Suprapubic skin (tissue), 4 donors: ENCODE measurements around the gene IFNLR1. TPM values are rescaled to one million over a fixed set of nuclear protein-coding genes. Genes with fewer than 3 reads are reported as not detected.

Experiments used
- DNase-seq, 2 donors: peaks; one replicate each; pipeline ENCODE4 v3.0.0-alpha.2; 2019; ENCODE audit warnings: low spot score in 2 of 2
- H3K27ac ChIP-seq: fragments of 200-600 bp; sonication (generic); one replicate; pipeline ENCODE4 v1.5.1; 2019
- H3K27me3 ChIP-seq: fragments of 200-600 bp; sonication (generic); one replicate; pipeline ENCODE4 v1.5.1; 2019
- H3K36me3 ChIP-seq: fragments of 200-600 bp; sonication (generic); one replicate; pipeline ENCODE4 v1.5.1; 2019
- H3K4me1 ChIP-seq: fragments of 200-600 bp; sonication (generic); one replicate; pipeline ENCODE4 v1.5.1; 2019
- H3K4me3 ChIP-seq: fragments of 200-600 bp; sonication (generic); one replicate; pipeline ENCODE4 v1.5.1; 2019; ENCODE audit warnings: mild to moderate bottlenecking
- H3K9me3 ChIP-seq: fragments of 200-600 bp; sonication (generic); one replicate; pipeline ENCODE4 v1.5.1; 2019
- EP300 ChIP-seq: sonication (generic); formaldehyde crosslinking; IDR thresholded peaks from one replicate; pipeline ENCODE4 v1.6.1; 2017; ENCODE audit warnings: antibody characterized with exemption
- POLR2A ChIP-seq, 2 donors: fragments of 450-650 bp; IDR thresholded peaks; one replicate each; pipeline ENCODE4 v1.6.1; 2017; ENCODE audit warnings: antibody characterized with exemption in 2 of 2, mild to moderate bottlenecking in 2 of 2, moderate library complexity in 2 of 2
- POLR2AphosphoS5 ChIP-seq, 3 donors: sonication (generic); formaldehyde crosslinking; IDR thresholded peaks; one replicate each; pipeline ENCODE4 v1.6.1; 2017; ENCODE audit warnings: antibody characterized with exemption in 3 of 3
- WGBS: methylation state at CpG from one replicate; pipeline ENCODE4 v1.1.5; 2018; 5-methylcytosine and 5-hydroxymethylcytosine counted together
- total RNA-seq, 4 donors: library from RNA; depleted of rRNA; stranded (reverse); fragments of >200 nt; gene quantifications; one replicate each; pipeline ENCODE4 v1.1.0, GENCODE V29; 2016
- TF ChIP-seq, protein P1 (sequence below), 2 donors: fragments of 200-600 bp in 1 of 2; fragments of 450-650 bp in 1 of 2; sonication (generic) in 1 of 2; IDR thresholded peaks; one replicate each; pipeline ENCODE4 v1.5.1; 2016 to 2019; ENCODE audit warnings: antibody characterized with exemption in 2 of 2, mild to moderate bottlenecking in 1 of 2, moderate library complexity in 1 of 2

The IFNLR1 gene
- total RNA-seq, 4 donors from 2014 or later: 11.7 to 16.1 (median 14.0) TPM

DNA sequence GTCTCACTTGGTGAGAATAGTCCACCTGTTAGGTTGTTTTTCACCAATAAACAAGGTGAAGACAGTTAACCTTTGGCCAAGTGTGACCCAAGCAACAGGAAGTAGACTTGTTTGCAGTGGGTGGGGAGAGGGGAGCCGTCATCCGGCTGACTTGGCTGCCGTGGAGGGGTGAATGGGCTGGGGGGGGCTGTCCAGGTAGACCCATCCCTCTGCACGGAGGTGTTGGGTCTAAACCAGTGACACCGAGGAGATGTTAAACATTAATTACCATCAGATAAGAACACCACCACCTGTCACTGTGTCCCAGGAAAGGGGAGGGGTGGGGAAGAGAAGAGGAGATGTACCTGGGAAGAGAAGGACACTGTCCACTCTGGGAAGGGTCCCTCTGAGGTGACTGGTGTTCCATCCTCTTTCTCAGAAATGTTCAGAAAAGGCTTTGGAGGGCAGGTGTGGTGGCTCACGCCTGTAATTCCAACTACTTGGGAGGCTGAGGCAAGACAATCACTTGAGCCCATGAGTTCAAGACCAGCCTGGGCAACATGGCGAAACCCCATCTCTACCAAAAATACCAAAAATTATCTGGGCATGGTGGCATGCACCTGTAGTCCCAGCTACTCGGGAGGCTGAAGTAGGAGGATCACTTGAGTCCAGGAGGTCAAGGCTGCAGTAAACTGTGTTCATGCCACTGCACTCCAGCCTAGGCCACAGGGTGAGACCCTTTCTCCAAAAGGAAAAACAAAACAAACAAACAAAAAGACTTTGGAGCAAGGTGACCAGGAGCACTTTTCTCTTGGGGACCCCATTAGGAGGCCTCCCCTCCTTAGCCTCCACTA lies 68.5 kb downstream of the IFNLR1 start:
- Histone ChIP-seq H3K36me3 (no peaks in the 10 kb centered on the region), H3K27ac (peak overlapping the region; percentile 27), H3K4me3 (no peak overlapping the region), H3K27me3 (no peaks in the 10 kb centered on the region), H3K4me1 (peaks cover 44% of the 10 kb centered on the region), H3K9me3 (no peaks in the 10 kb centered on the region)
- no peak for DNase-seq
- TF ChIP-seq EP300 (no peak), POLR2AphosphoS5 (IDR thresholded peaks at IDR 0.05) (no peak), POLR2A (IDR thresholded peaks at IDR 0.05) (no peak)
- TF ChIP-seq, protein P1, sequence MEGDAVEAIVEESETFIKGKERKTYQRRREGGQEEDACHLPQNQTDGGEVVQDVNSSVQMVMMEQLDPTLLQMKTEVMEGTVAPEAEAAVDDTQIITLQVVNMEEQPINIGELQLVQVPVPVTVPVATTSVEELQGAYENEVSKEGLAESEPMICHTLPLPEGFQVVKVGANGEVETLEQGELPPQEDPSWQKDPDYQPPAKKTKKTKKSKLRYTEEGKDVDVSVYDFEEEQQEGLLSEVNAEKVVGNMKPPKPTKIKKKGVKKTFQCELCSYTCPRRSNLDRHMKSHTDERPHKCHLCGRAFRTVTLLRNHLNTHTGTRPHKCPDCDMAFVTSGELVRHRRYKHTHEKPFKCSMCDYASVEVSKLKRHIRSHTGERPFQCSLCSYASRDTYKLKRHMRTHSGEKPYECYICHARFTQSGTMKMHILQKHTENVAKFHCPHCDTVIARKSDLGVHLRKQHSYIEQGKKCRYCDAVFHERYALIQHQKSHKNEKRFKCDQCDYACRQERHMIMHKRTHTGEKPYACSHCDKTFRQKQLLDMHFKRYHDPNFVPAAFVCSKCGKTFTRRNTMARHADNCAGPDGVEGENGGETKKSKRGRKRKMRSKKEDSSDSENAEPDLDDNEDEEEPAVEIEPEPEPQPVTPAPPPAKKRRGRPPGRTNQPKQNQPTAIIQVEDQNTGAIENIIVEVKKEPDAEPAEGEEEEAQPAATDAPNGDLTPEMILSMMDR (IDR thresholded peaks at IDR 0.05): no peak
- WGBS: 71% methylated on average over 8 of the region's 8 CpGs

- no peaks in the 10 kb centered on the region for H3K36me3 ChIP-seq
- H3K27me3 ChIP-seq: no peaks in the 10 kb centered on the region
- WGBS: 67% methylated on average over 13 of the region's 14 CpGs
- H3K4me1 ChIP-seq: peaks cover 45% of the 10 kb centered on the region
- DNase-seq: peak in 1 of 2 donors; percentile 62
- H3K4me3 ChIP-seq: no peak overlapping the region
- H3K9me3 ChIP-seq: no peaks in the 10 kb centered on the region
- TF ChIP-seq POLR2A (IDR thresholded peaks at IDR 0.05) (no peak), EP300 (no peak), POLR2AphosphoS5 (IDR thresholded peaks at IDR 0.05) (no peak)
- TF ChIP-seq, protein P1 (IDR thresholded peaks at IDR 0.05): no peak
- H3K27ac ChIP-seq: peak overlapping the region; percentile 27
These were observed 69.2 kb downstream of the IFNLR1 start for GRCh38 chr1:24117722-24118409.

DNA sequence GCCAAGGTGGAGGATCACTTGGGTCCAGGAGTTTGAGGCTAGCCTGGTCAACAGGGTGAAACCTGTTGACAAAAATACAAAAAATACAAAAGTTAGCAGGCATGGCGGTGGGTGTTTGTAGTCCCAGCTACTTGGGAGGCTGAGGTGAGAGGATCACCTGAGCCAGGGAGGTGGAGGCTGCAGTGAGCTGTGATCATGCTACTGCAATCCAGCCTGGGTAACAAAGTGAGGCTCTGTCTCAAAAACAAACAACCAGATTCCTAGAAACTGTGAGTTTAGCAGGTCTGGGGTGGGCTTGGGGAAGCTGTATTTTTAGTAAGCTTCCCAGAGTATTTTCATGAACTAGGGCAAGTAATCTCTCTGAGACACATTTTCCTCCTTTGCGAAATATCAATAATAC lies 70.0 kb downstream of the IFNLR1 start:
- 86% methylated on average over 2 of the region's 2 CpGs for WGBS
- no peak for DNase-seq
- no peaks in the 10 kb centered on the region for H3K9me3 ChIP-seq
- no peaks in the 10 kb centered on the region for H3K36me3 ChIP-seq
- no peak overlapping the region for H3K27ac ChIP-seq
- peaks cover 52% of the 10 kb centered on the region for H3K4me1 ChIP-seq
- H3K27me3 ChIP-seq: no peaks in the 10 kb centered on the region
- H3K4me3 ChIP-seq: no peak overlapping the region
- TF ChIP-seq, protein P1 (IDR thresholded peaks at IDR 0.05): no peak
- TF ChIP-seq EP300: no peak
- no peak for TF ChIP-seq POLR2A (IDR thresholded peaks at IDR 0.05)
- TF ChIP-seq POLR2AphosphoS5 (IDR thresholded peaks at IDR 0.05): no peak

- H3K4me1 ChIP-seq: peaks cover 52% of the 10 kb centered on the region
- no peak overlapping the region for H3K4me3 ChIP-seq
- 92% methylated on average over 6 of the region's 6 CpGs for WGBS
- H3K36me3 ChIP-seq: no peaks in the 10 kb centered on the region
- H3K27ac ChIP-seq: no peak overlapping the region
- TF ChIP-seq POLR2AphosphoS5 (IDR thresholded peaks at IDR 0.05) (no peak), EP300 (no peak), POLR2A (IDR thresholded peaks at IDR 0.05) (no peak)
- TF ChIP-seq, protein P1 (IDR thresholded peaks at IDR 0.05): no peak
- DNase-seq: no peak
- no peaks in the 10 kb centered on the region for H3K9me3 ChIP-seq
- no peaks in the 10 kb centered on the region for H3K27me3 ChIP-seq
These were observed 72.3 kb downstream of the IFNLR1 start for GRCh38 chr1:24114753-24115152.

DNA sequence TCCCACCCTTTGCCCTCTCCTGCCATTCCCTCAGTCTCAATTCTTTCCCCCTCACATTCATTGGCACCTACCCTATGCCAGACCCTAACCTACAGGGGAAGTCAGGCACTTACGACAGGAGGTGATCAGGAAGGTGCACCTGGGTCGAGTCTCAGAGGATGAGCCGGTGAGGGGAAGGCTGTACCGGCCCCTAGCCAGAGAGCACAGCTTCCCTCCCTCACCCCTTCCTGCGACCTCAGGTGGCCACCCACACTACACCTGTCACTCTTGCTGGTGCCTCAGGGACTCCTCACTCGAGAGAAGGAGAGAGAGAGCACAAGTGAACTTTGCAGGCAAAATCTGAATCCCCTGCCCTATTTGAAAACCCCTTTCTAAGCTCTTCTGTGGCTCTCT lies 73.5 kb downstream of the IFNLR1 start:
- no peak for DNase-seq
- Histone ChIP-seq H3K27me3 (no peaks in the 10 kb centered on the region), H3K4me3 (no peak overlapping the region), H3K36me3 (no peaks in the 10 kb centered on the region), H3K27ac (no peak overlapping the region), H3K4me1 (peaks cover 43% of the 10 kb centered on the region), H3K9me3 (no peaks in the 10 kb centered on the region)
- TF ChIP-seq POLR2AphosphoS5 (IDR thresholded peaks at IDR 0.05) (no peak), EP300 (no peak), POLR2A (IDR thresholded peaks at IDR 0.05) (no peak)
- TF ChIP-seq, protein P1 (IDR thresholded peaks at IDR 0.05): no peak
- 73% methylated on average over 6 of the region's 6 CpGs for WGBS
